ENCODE results near the gene ZC3H12C. TPM values are rescaled to one million over a fixed set of nuclear protein-coding genes. Genes with fewer than 3 reads are reported as not detected.
"Not testable (repeated sequence)": the region's sequence is repeated elsewhere in the genome, so short reads cannot be mapped to it uniquely, and the experiment has no call there.

Gene ZC3H12C
- total RNA-seq, 1 donor from 2014 or later, result 13.3 TPM

- DNase-seq (ENCODE audit: low read depth, low spot score), result no peak
These were observed 83.3 kb downstream of the ZC3H12C start for GRCh38 chr11:110176366-110177085.

- DNase-seq (ENCODE audit: low read depth, low spot score), result no peak
These were observed 83.9 kb downstream of the ZC3H12C start for GRCh38 chr11:110177086-110177456.

GRCh38 chr11:110179064-110179463 lies 85.9 kb downstream of the ZC3H12C start:
- no peak for DNase-seq (ENCODE audit: low read depth, low spot score)

- DNase-seq (ENCODE audit: low read depth, low spot score), result no peak
These were observed 89.7 kb downstream of the ZC3H12C start for GRCh38 chr11:110182886-110183285.

- no peak for DNase-seq (ENCODE audit: low read depth, low spot score)
These were observed 91.3 kb downstream of the ZC3H12C start for GRCh38 chr11:110184456-110184855.

- no peak for DNase-seq (ENCODE audit: low read depth, low spot score)
These were observed 92.0 kb downstream of the ZC3H12C start for GRCh38 chr11:110185121-110185591.

GRCh38 chr11:110185599-110185998 lies 92.4 kb downstream of the ZC3H12C start:
- no peak for DNase-seq (ENCODE audit: low read depth, low spot score)

- no peak for DNase-seq (ENCODE audit: low read depth, low spot score)
These were observed 93.3 kb downstream of the ZC3H12C start for GRCh38 chr11:110186456-110186855.

GRCh38 chr11:110186867-110187266 lies 93.7 kb downstream of the ZC3H12C start:
- no peak for DNase-seq (ENCODE audit: low read depth, low spot score)

GRCh38 chr11:110187731-110188130 lies 94.5 kb downstream of the ZC3H12C start:
- DNase-seq (ENCODE audit: low read depth, low spot score), result no peak

GRCh38 chr11:110190885-110191284 lies 97.7 kb downstream of the ZC3H12C start:
- DNase-seq (ENCODE audit: low read depth, low spot score), result no peak

GRCh38 chr11:110192604-110193282 lies 99.6 kb downstream of the ZC3H12C start:
- DNase-seq (ENCODE audit: low read depth, low spot score), result not testable (repeated sequence)

- peak; percentile 47 for DNase-seq (ENCODE audit: low read depth, low spot score)
These were observed 101.1 kb downstream of the ZC3H12C start for GRCh38 chr11:110194211-110194766.

GRCh38 chr11:110196241-110196754 lies 103.1 kb downstream of the ZC3H12C start:
- no peak for DNase-seq (ENCODE audit: low read depth, low spot score)

GRCh38 chr11:110196884-110197420 lies 103.8 kb downstream of the ZC3H12C start:
- no peak for DNase-seq (ENCODE audit: low read depth, low spot score)

- DNase-seq (ENCODE audit: low read depth, low spot score), result no peak
These were observed 105.0 kb downstream of the ZC3H12C start for GRCh38 chr11:110198031-110198729.

GRCh38 chr11:110199184-110199981 lies 106.2 kb downstream of the ZC3H12C start:
- no peak for DNase-seq (ENCODE audit: low read depth, low spot score)

- DNase-seq (ENCODE audit: low read depth, low spot score), result no peak
These were observed 107.0 kb downstream of the ZC3H12C start for GRCh38 chr11:110200241-110200640.

- DNase-seq (ENCODE audit: low read depth, low spot score), result no peak
These were observed 107.6 kb downstream of the ZC3H12C start for GRCh38 chr11:110200836-110201235.

GRCh38 chr11:110207123-110207522 lies 113.9 kb downstream of the ZC3H12C start:
- DNase-seq (ENCODE audit: low read depth, low spot score), result no peak

All from pulmonary artery endothelial cell (primary cell).